IMR-90 (cell line): ENCODE data around the gene NUP62CL. TPM values are rescaled to one million over a fixed set of nuclear protein-coding genes. Genes with fewer than 3 reads are reported as not detected.

Experiments used
- ATAC-seq: fragments of 200-7000 bp; cut with Tn5 transposase; 2 replicates; pipeline ENCODE4 v1.9.1; 2020; ENCODE audit warnings: low read depth, mild to moderate bottlenecking, moderate library complexity
- BruUV-seq: library from RNA; stranded (reverse); fragments of 400-500 nt; replicated peaks from 2 replicates; lab custom pipeline; 2021; lab: Mats Ljungman, UMichigan
- CTCF ChIA-PET: fragments of 300-600 bp; formaldehyde crosslinking; extraction: SDS; loops from one replicate; lab custom pipeline; 2021; ENCODE audit warnings: antibody characterized with exemption; lab: Yijun Ruan, JAX
- POLR2A ChIA-PET: fragments of 300-600 bp; sonication (Branson Sonifier 250); formaldehyde crosslinking; loops from one replicate; lab custom pipeline; 2022; ENCODE audit warnings: antibody characterized with exemption; ENCODE audit not compliant: unreplicated experiment; lab: Charles Lee
- DNase-seq: peaks from one replicate; pipeline ENCODE4 v3.0.0; 2013
- H2AFZ ChIP-seq: replicated peaks from 2 replicates; pipeline ENCODE3; 2013; ENCODE audit warnings: low read length, mild to moderate bottlenecking; ENCODE audit not compliant: poor library complexity
- H2AK5ac ChIP-seq: 2 replicates; pipeline ENCODE4 v1.6.1; 2013; ENCODE audit warnings: low read depth, low read length, inconsistent platforms
- H2AK9ac ChIP-seq: replicated peaks from 2 replicates; pipeline ENCODE3; 2013; ENCODE audit warnings: mild to moderate bottlenecking, low read depth, low read length, moderate library complexity; ENCODE audit not compliant: poor library complexity
- H2BK120ac ChIP-seq: 2 replicates; pipeline ENCODE4 v1.6.1; 2013; ENCODE audit warnings: low read depth, low read length, inconsistent platforms
- H2BK15ac ChIP-seq: 3 replicates; pipeline ENCODE4 v1.6.1; 2013; ENCODE audit warnings: low read depth, low read length, inconsistent platforms
- H2BK20ac ChIP-seq: 2 replicates; pipeline ENCODE4 v1.6.1; 2013; ENCODE audit warnings: low read depth, mild to moderate bottlenecking, inconsistent platforms, low read length, moderate library complexity
- H2BK5ac ChIP-seq: 2 replicates; pipeline ENCODE4 v1.6.1; 2013; ENCODE audit warnings: mild to moderate bottlenecking, low read depth, low read length, inconsistent platforms; ENCODE audit not compliant: poor library complexity, severe bottlenecking
- H3K14ac ChIP-seq: replicated peaks from 2 replicates; pipeline ENCODE4 v1.6.1; 2013; ENCODE audit warnings: low read depth, low read length, inconsistent platforms
- H3K18ac ChIP-seq: 2 replicates; pipeline ENCODE4 v1.6.1; 2013; ENCODE audit warnings: low read depth, low read length, control low read depth
- H3K23ac ChIP-seq: 2 replicates; pipeline ENCODE4 v1.6.1; 2013; ENCODE audit warnings: low read depth, low read length, inconsistent platforms
- H3K27ac ChIP-seq: 2 replicates; pipeline ENCODE4 v1.5.1; 2013; ENCODE audit warnings: mild to moderate bottlenecking, control low read depth, low read length; ENCODE audit not compliant: insufficient read depth
- H3K27me3 ChIP-seq: 2 replicates; pipeline ENCODE4 v1.6.1; 2013; ENCODE audit warnings: low read length; ENCODE audit not compliant: control insufficient read depth, insufficient read depth
- H3K36me3 ChIP-seq: 2 replicates; pipeline ENCODE4 v1.6.1; 2013; ENCODE audit warnings: low read length, mixed read lengths; ENCODE audit not compliant: control insufficient read depth, insufficient read depth
- H3K4ac ChIP-seq: 2 replicates; pipeline ENCODE4 v1.6.1; 2013; ENCODE audit warnings: low read depth, low read length, inconsistent platforms
- H3K4me1 ChIP-seq: 2 replicates; pipeline ENCODE4 v1.6.1; 2013; ENCODE audit warnings: low read length, mixed read lengths; ENCODE audit not compliant: control insufficient read depth, insufficient read depth
- H3K4me2 ChIP-seq: 2 replicates; pipeline ENCODE4 v1.6.1; 2013; ENCODE audit warnings: low read depth, mild to moderate bottlenecking, control low read depth, low read length, moderate library complexity
- H3K4me3 ChIP-seq: 2 replicates; pipeline ENCODE4 v1.5.1; 2013; ENCODE audit warnings: low read depth, mild to moderate bottlenecking, control low read depth, low read length, moderate library complexity; ENCODE audit not compliant: insufficient read depth
- H3K56ac ChIP-seq: 2 replicates; pipeline ENCODE4 v1.6.1; 2013; ENCODE audit warnings: low read length, inconsistent platforms; ENCODE audit not compliant: insufficient read depth; ENCODE audit errors: extremely low read depth
- H3K79me1 ChIP-seq, 2 experiments: 2 replicates each; pipeline ENCODE4 v1.6.1; 2013; ENCODE audit warnings: low read length in 2 of 2, inconsistent platforms in 1 of 2, low read depth in 1 of 2
- H3K9ac ChIP-seq: 2 replicates; pipeline ENCODE4 v1.6.1; 2013; ENCODE audit warnings: low read depth, low read length, control low read depth
- H3K9me1 ChIP-seq: 2 replicates; pipeline ENCODE4 v1.6.1; 2013; ENCODE audit warnings: low read length, inconsistent platforms; ENCODE audit not compliant: insufficient read depth
- H3K9me3 ChIP-seq: 2 replicates; pipeline ENCODE4 v1.6.1; 2013; ENCODE audit warnings: low read length; ENCODE audit not compliant: control insufficient read depth, insufficient read depth
- H4K20me1 ChIP-seq: 2 replicates; pipeline ENCODE4 v1.6.1; 2013; ENCODE audit warnings: low read length, inconsistent platforms; ENCODE audit not compliant: insufficient read depth
- H4K5ac ChIP-seq: 2 replicates; pipeline ENCODE4 v1.6.1; 2013; ENCODE audit warnings: mild to moderate bottlenecking, low read depth, low read length, control low read depth
- H4K8ac ChIP-seq, 2 experiments: 2 replicates each; pipeline ENCODE4 v1.6.1; 2013; ENCODE audit warnings: low read depth in 2 of 2, low read length in 2 of 2, control low read depth in 1 of 2, inconsistent platforms in 1 of 2
- H4K91ac ChIP-seq: 2 replicates; pipeline ENCODE4 v1.6.1; 2013; ENCODE audit warnings: low read depth, low read length, inconsistent platforms; ENCODE audit not compliant: insufficient read depth
- BHLHE40 ChIP-seq: fragments of 150-350 bp; IDR thresholded peaks from 2 replicates; pipeline ENCODE4 v1.6.1; 2016; ENCODE audit warnings: mild to moderate bottlenecking, low read depth, low read length
- CHD1 ChIP-seq: IDR thresholded peaks from 2 replicates; pipeline ENCODE4 v1.6.1; 2012; ENCODE audit warnings: low read depth, low read length, improper control_type of control experiment
- CTCF ChIP-seq: conservative IDR thresholded peaks from 2 replicates; pipeline ENCODE4 v1.5.1; 2012; ENCODE audit warnings: mild to moderate bottlenecking, low read depth, low read length, improper control_type of control experiment
- ELK1 ChIP-seq: fragments of 150-350 bp; IDR thresholded peaks from 2 replicates; pipeline ENCODE4 v1.6.1; 2016; ENCODE audit warnings: low read depth, mild to moderate bottlenecking, low read length, moderate library complexity, borderline replicate concordance
- MAFK ChIP-seq: IDR thresholded peaks from 2 replicates; pipeline ENCODE4 v1.6.1; 2012; ENCODE audit warnings: low read depth, low read length, improper control_type of control experiment
- MAZ ChIP-seq: IDR thresholded peaks from 2 replicates; pipeline ENCODE4 v1.6.1; 2012; ENCODE audit warnings: low read depth, mild to moderate bottlenecking, low read length, improper control_type of control experiment, moderate library complexity, borderline replicate concordance
- NFE2L2 ChIP-seq: fragments of 150-350 bp; IDR thresholded peaks from 2 replicates; pipeline ENCODE4 v1.6.1; 2016; ENCODE audit warnings: low read depth, mild to moderate bottlenecking, low read length
- POLR2A ChIP-seq: IDR thresholded peaks from 2 replicates; pipeline ENCODE4 v1.6.1; 2012; ENCODE audit warnings: mild to moderate bottlenecking, low read depth, low read length
- RCOR1 ChIP-seq: IDR thresholded peaks from 2 replicates; pipeline ENCODE4 v1.6.1; 2012; ENCODE audit warnings: mild to moderate bottlenecking, low read length, improper control_type of control experiment; ENCODE audit not compliant: insufficient replicate concordance
- RFX5 ChIP-seq: IDR thresholded peaks from 2 replicates; pipeline ENCODE4 v1.8.0; 2012; ENCODE audit warnings: low read depth, mild to moderate bottlenecking, low read length, moderate library complexity
- SMC3 ChIP-seq: fragments of 150-350 bp; IDR thresholded peaks from 2 replicates; pipeline ENCODE4 v1.6.1; 2016; ENCODE audit warnings: low read depth, mild to moderate bottlenecking, antibody characterized with exemption, low read length, moderate library complexity
- USF2 ChIP-seq: fragments of 150-350 bp; IDR thresholded peaks from 2 replicates; pipeline ENCODE4 v1.6.1; 2017; ENCODE audit warnings: mild to moderate bottlenecking, antibody characterized with exemption, low read length, low read depth
- WGBS, 2 experiments: methylation state at CpG; one replicate each; pipeline versions ENCODE4 v1.1.5 to v1.1.7; 2013; ENCODE audit warnings: missing lambda C conversion rate in 2 of 2; ENCODE audit not compliant: insufficient read length in 1 of 2; ENCODE audit errors: extremely low coverage in 2 of 2; 5-methylcytosine and 5-hydroxymethylcytosine counted together
- dilution Hi-C: fragments of 300-500 bp; cut with HindIII; formaldehyde crosslinking; loops from one replicate; pipeline ENCODE4 v1.14.3; 2018; ENCODE audit warnings: low sequenced_read_pairs; ENCODE audit not compliant: unreplicated experiment
- in situ Hi-C: fragments of 300-500 bp; cut with MboI; formaldehyde crosslinking; loops from 3 replicates; pipeline ENCODE4 v1.14.3; 2019; ENCODE audit warnings: low sequenced_read_pairs, inconsistent platforms, mixed read lengths
- intact Hi-C: fragments of 100-400 bp; cut with micrococcal nuclease; formaldehyde crosslinking; loops from 2 replicates; pipeline ENCODE4 v1.10.0; 2022
- polyA plus RNA-seq, 3 experiments: library from polyadenylated mRNA; depleted of rRNA; stranded (reverse); fragments of >200 nt; gene quantifications; 2 replicates each; pipeline ENCODE4 v1.2.3, GENCODE V29; 2012; ENCODE audit warnings: low replicate concordance in 1 of 3
- total RNA-seq: library from RNA; depleted of rRNA; stranded (reverse); fragments of >200 nt; gene quantifications from 2 replicates; pipeline ENCODE4 v1.2.3, GENCODE V29; 2012

NUP62CL gene
- total and polyA plus RNA-seq, 2 of the 4 experiments (the other 2 are of a cell fraction), result not detected

- Histone ChIP-seq H2BK5ac (no peak overlapping the region), H4K20me1 (no peaks in the 10 kb centered on the region), H3K18ac (no peak overlapping the region), H4K91ac (no peak overlapping the region), H3K4me1 (no peaks in the 10 kb centered on the region), H4K5ac (no peak overlapping the region), H3K9ac (no peak overlapping the region), H2BK20ac (no peak overlapping the region), H3K27me3 (no peaks in the 10 kb centered on the region), H4K8ac (no peak overlapping the region), H2AK5ac (no peak overlapping the region), H3K27ac (no peak overlapping the region), H3K4ac (no peak overlapping the region), H3K9me3 (no peaks in the 10 kb centered on the region), H2AK9ac (no peak overlapping the region), H3K9me1 (no peaks in the 10 kb centered on the region), H3K23ac (no peak overlapping the region), H2BK15ac (no peak overlapping the region), H3K79me1 (no peaks in the 10 kb centered on the region), H3K56ac (no peak overlapping the region), H3K36me3 (no peaks in the 10 kb centered on the region), H3K4me3 (no peak overlapping the region), H3K4me2 (no peak overlapping the region), H2AFZ (no peak overlapping the region), H3K14ac (no peak overlapping the region), H2BK120ac (no peak overlapping the region)
- no peak for DNase-seq
- no CpG with 5 or more reads among the region's 1 CpG for WGBS, 2 experiments
- ChIA-PET POLR2A (no interaction called here), CTCF (no interaction called here)
- in situ Hi-C loops, result no loop called here
- dilution Hi-C loops, result no loop called here
- no peak for ATAC-seq
- BruUV-seq, result no TSS peak
- TF ChIP-seq SMC3, result no peak
- no peak for TF ChIP-seq MAFK
- TF ChIP-seq RFX5, result no peak
- no peak for TF ChIP-seq NFE2L2
- TF ChIP-seq USF2, result no peak
- TF ChIP-seq CHD1, result no peak
- no peak for TF ChIP-seq CTCF
- no peak for TF ChIP-seq ELK1
- TF ChIP-seq MAZ, result no peak
- no peak for TF ChIP-seq RCOR1
- no peak for TF ChIP-seq POLR2A
- TF ChIP-seq BHLHE40, result no peak
- intact Hi-C loops, result no loop called here
Measured at GRCh38 chrX:107168712-107169111, 37.5 kb downstream of the NUP62CL start.
